Measurements from ENCODE around the gene PARD3B. TPM values are rescaled to one million over a fixed set of nuclear protein-coding genes. Genes with fewer than 3 reads are reported as not detected.

Gene PARD3B
- total RNA-seq, 1 experiment from 2014 or later = 6.4 TPM

- Histone ChIP-seq H3K27ac (ENCODE audit: insufficient read length, low read depth, low read length) (peak overlapping the region; percentile 19), H2BK12ac (ENCODE audit: insufficient read length, low read depth, low read length) (peak overlapping the region; percentile 12)
These were observed 731.0 kb downstream of the PARD3B start for GRCh38 chr2:205276116-205276777.

More at GRCh38 chr2:205276116-205276777, 731.0 kb downstream of the PARD3B start:
- no peak overlapping the region for H2AK5ac ChIP-seq (ENCODE audit: insufficient read length, low read length)
- H3K18ac ChIP-seq (ENCODE audit: insufficient read length, low read depth, low read length) = peak overlapping the region; percentile 38
- H3K9me3 ChIP-seq (ENCODE audit: control insufficient read depth, low read depth, low read length) = no peaks in the 10 kb centered on the region
- Mint-ChIP-seq H3K4me3 (peak overlapping the region; percentile 4 to 40; a peak in 2 of 5 replicates), H3K36me3 (ENCODE audit: insufficient read depth in 1 of 3, low read depth in 3 of 3) (peaks cover 3 to 8% (median 4%) of the 10 kb centered on the region in 3 experiments; a peak in 5 of 7 replicates), H3K27me3 (ENCODE audit: low read depth) (no peaks in the 10 kb centered on the region), H3K27ac (peak overlapping the region; percentile 93 to 96 (median 95)), H3K4me1 (peaks cover 46 to 57% of the 10 kb centered on the region in 2 experiments), H3K9me3 (no peaks in the 10 kb centered on the region; a peak in 1 of 5 replicates)
- no peak overlapping the region for H2BK120ac ChIP-seq (ENCODE audit: low read depth, low read length, poor library complexity, severe bottlenecking)
- H3K79me1 ChIP-seq (ENCODE audit: insufficient read depth, low read depth, low read length, poor library complexity, severe bottlenecking) = no peaks in the 10 kb centered on the region
- H3K14ac ChIP-seq (ENCODE audit: insufficient read depth, low read length) = peak overlapping the region; percentile 34; the same call in 1 of the 2 replicates
- no peak overlapping the region for H2AFZ ChIP-seq (ENCODE audit: low read length)
- H3K27me3 ChIP-seq (ENCODE audit: insufficient read depth, low read length) = no peaks in the 10 kb centered on the region
- H3K4me1 ChIP-seq (ENCODE audit: insufficient read depth, low read length) = peaks cover 11% of the 10 kb centered on the region; the same call in 1 of the 2 replicates
- H4K5ac ChIP-seq (ENCODE audit: insufficient read length, low read depth, low read length) = no peak overlapping the region
- peak; percentile 55 for DNase-seq
- no peak overlapping the region for H3K23ac ChIP-seq (ENCODE audit: insufficient read length, low read depth, low read length)
- H3T11ph ChIP-seq (ENCODE audit: low read length) = no peak overlapping the region
- no peak for TF ChIP-seq CTCF (conservative IDR thresholded peaks at IDR 0.05)
- H2BK5ac ChIP-seq (ENCODE audit: insufficient read length, low read length) = no peak overlapping the region
- H3K23me2 ChIP-seq (ENCODE audit: insufficient read length, low read depth, low read length, poor library complexity, severe bottlenecking) = no peaks in the 10 kb centered on the region
- no peak overlapping the region for H4K91ac ChIP-seq (ENCODE audit: insufficient read length, low read depth, low read length)
- H3K4ac ChIP-seq (ENCODE audit: low read depth, low read length) = no peak overlapping the region
- H4K8ac ChIP-seq (replicated peaks; ENCODE audit: insufficient read length, low read depth, low read length) = no peak overlapping the region
- no peaks in the 10 kb centered on the region for H4K20me1 ChIP-seq (ENCODE audit: control insufficient read depth, insufficient read depth, insufficient read length)
- no peak overlapping the region for H2BK15ac ChIP-seq (ENCODE audit: low read depth, low read length)
- no peak overlapping the region for H3K4me2 ChIP-seq (ENCODE audit: insufficient read depth, insufficient read length, low read length)
- no peaks in the 10 kb centered on the region for H3K79me2 ChIP-seq (ENCODE audit: insufficient read depth, low read length)
- H3K9ac ChIP-seq (ENCODE audit: extremely low read depth, insufficient read length, low read length) = no peak overlapping the region
- no peak overlapping the region for H2BK20ac ChIP-seq (ENCODE audit: low read depth, low read length, poor library complexity, severe bottlenecking)
- H3K56ac ChIP-seq (ENCODE audit: insufficient read length, low read depth, low read length) = no peak overlapping the region
- no CpG with 5 or more reads among the region's 11 CpGs for WGBS (ENCODE audit: extremely low coverage, insufficient read length, low lambda C conversion rate)

Data from H9 (cell line).